Measurements from ENCODE around the gene SERPINA5. TPM values are rescaled to one million over a fixed set of nuclear protein-coding genes. Genes with fewer than 3 reads are reported as not detected.

Gene SERPINA5
- total RNA-seq, 1 experiment from 2014 or later, result 1.5 TPM

- Mint-ChIP-seq H3K4me1 (peaks cover 5% of the 10 kb centered on the region), H3K4me3 (no peak overlapping the region), H3K27me3 (ENCODE audit: low read depth) (no peaks in the 10 kb centered on the region; the same call in 1 of the 2 replicates), H3K36me3 (no peaks in the 10 kb centered on the region), H3K27ac (no peak overlapping the region), H3K9me3 (peaks cover 13% of the 10 kb centered on the region; the same call in 1 of the 2 replicates)
- ChIA-PET POLR2A (no interaction called here), CTCF (no interaction called here)
- no peak for TF ChIP-seq GRHL2 (CRISPR knock-in tag; IDR thresholded peaks at IDR 0.05; ENCODE audit: insufficient replicate concordance, severe bottlenecking)
- TF ChIP-seq NR2C2 (CRISPR knock-in tag; IDR thresholded peaks at IDR 0.05), result no peak
- peak; percentile 99 for TF ChIP-seq GABPB1 (CRISPR knock-in tag; IDR thresholded peaks at IDR 0.05)
- no peak for TF ChIP-seq HMGXB4 (CRISPR knock-in tag; IDR thresholded peaks at IDR 0.05)
- no peak for TF ChIP-seq ZNF121 (CRISPR knock-in tag; IDR thresholded peaks at IDR 0.05)
- TF ChIP-seq CDX4 (CRISPR knock-in tag; IDR thresholded peaks at IDR 0.05; ENCODE audit: borderline replicate concordance), result no peak
- ATAC-seq (no peak), DNase-seq (ENCODE audit: low spot score) (no peak)
These were observed 12.7 kb downstream of the SERPINA5 start for GRCh38 chr14:94593749-94594431.

GRCh38 chr14:94594441-94594840 lies 13.2 kb downstream of the SERPINA5 start:
- ChIA-PET POLR2A (no interaction called here), CTCF (no interaction called here)
- Mint-ChIP-seq H3K4me3 (no peak overlapping the region), H3K27ac (no peak overlapping the region), H3K9me3 (peaks cover 13% of the 10 kb centered on the region; the same call in 1 of the 2 replicates), H3K27me3 (ENCODE audit: low read depth) (no peaks in the 10 kb centered on the region; the same call in 1 of the 2 replicates), H3K4me1 (peaks cover 11% of the 10 kb centered on the region), H3K36me3 (no peaks in the 10 kb centered on the region)
- TF ChIP-seq ARID4B (CRISPR knock-in tag; IDR thresholded peaks at IDR 0.05; ENCODE audit: borderline replicate concordance) (no peak), NFYB (CRISPR knock-in tag; conservative IDR thresholded peaks at IDR 0.05; ENCODE audit: low read depth) (no peak), OVOL2 (CRISPR knock-in tag; IDR thresholded peaks at IDR 0.05; ENCODE audit: borderline replicate concordance) (no peak), ZNF263 (CRISPR knock-in tag; IDR thresholded peaks at IDR 0.05; ENCODE audit: low read depth) (no peak), EMX1 (CRISPR knock-in tag; IDR thresholded peaks at IDR 0.05) (no peak), CTCF (IDR thresholded peaks at IDR 0.05) (no peak), FOXJ3 (CRISPR knock-in tag; IDR thresholded peaks at IDR 0.05; ENCODE audit: borderline replicate concordance) (no peak), IRF2 (CRISPR knock-in tag; IDR thresholded peaks at IDR 0.05; ENCODE audit: borderline replicate concordance, low read depth) (no peak), GTF2I (CRISPR knock-in tag; conservative IDR thresholded peaks at IDR 0.05) (no peak), ERG (CRISPR knock-in tag; IDR thresholded peaks at IDR 0.05) (no peak), ZNF532 (CRISPR knock-in tag; IDR thresholded peaks at IDR 0.05; ENCODE audit: borderline replicate concordance) (no peak), E2F4 (CRISPR knock-in tag; IDR thresholded peaks at IDR 0.05; ENCODE audit: borderline replicate concordance, low read depth) (no peak), ZNF416 (CRISPR knock-in tag; IDR thresholded peaks at IDR 0.05) (no peak)
- ATAC-seq, result no peak
- no peak for DNase-seq (ENCODE audit: low spot score)

Measured in WTC11 (cell line).